ENCODE results near the gene TPCN1. TPM values are rescaled to one million over a fixed set of nuclear protein-coding genes. Genes with fewer than 3 reads are reported as not detected.

TPCN1 gene
- total RNA-seq, 1 experiment from 2014 or later, result 13.5 TPM

GRCh38 chr12:113302886-113303640 lies 81.8 kb downstream of the TPCN1 start:
- Histone ChIP-seq H4K5ac (ENCODE audit: insufficient read length, low read depth, low read length) (no peak overlapping the region), H2AFZ (ENCODE audit: low read length) (no peak overlapping the region), H3K56ac (ENCODE audit: insufficient read length, low read depth, low read length) (no peak overlapping the region), H2BK20ac (ENCODE audit: low read depth, low read length, poor library complexity, severe bottlenecking) (no peak overlapping the region), H3T11ph (ENCODE audit: low read length) (no peak overlapping the region), H3K27ac (ENCODE audit: insufficient read length, low read depth, low read length) (no peak overlapping the region), H3K9ac (ENCODE audit: extremely low read depth, insufficient read length, low read length) (no peak overlapping the region), H3K23ac (ENCODE audit: insufficient read length, low read depth, low read length) (no peak overlapping the region), H3K4ac (ENCODE audit: low read depth, low read length) (no peak overlapping the region), H2BK12ac (ENCODE audit: insufficient read length, low read depth, low read length) (no peak overlapping the region), H4K91ac (ENCODE audit: insufficient read length, low read depth, low read length) (no peak overlapping the region), H3K18ac (ENCODE audit: insufficient read length, low read depth, low read length) (no peak overlapping the region), H2AK5ac (ENCODE audit: insufficient read length, low read length) (no peak overlapping the region), H2BK15ac (ENCODE audit: low read depth, low read length) (no peak overlapping the region), H3K9me3 (ENCODE audit: control insufficient read depth, low read depth, low read length) (no peaks in the 10 kb centered on the region), H2BK120ac (ENCODE audit: low read depth, low read length, poor library complexity, severe bottlenecking) (no peak overlapping the region), H3K79me1 (ENCODE audit: insufficient read depth, low read depth, low read length, poor library complexity, severe bottlenecking) (no peaks in the 10 kb centered on the region), H3K79me2 (ENCODE audit: insufficient read depth, low read length) (no peaks in the 10 kb centered on the region), H4K8ac (replicated peaks; ENCODE audit: insufficient read length, low read depth, low read length) (no peak overlapping the region), H3K14ac (ENCODE audit: insufficient read depth, low read length) (no peak overlapping the region), H4K20me1 (ENCODE audit: control insufficient read depth, insufficient read depth, insufficient read length) (no peaks in the 10 kb centered on the region), H3K4me1 (ENCODE audit: insufficient read depth, low read length) (no peaks in the 10 kb centered on the region; the same call in 1 of the 2 replicates), H3K23me2 (ENCODE audit: insufficient read length, low read depth, low read length, poor library complexity, severe bottlenecking) (no peaks in the 10 kb centered on the region), H2BK5ac (ENCODE audit: insufficient read length, low read length) (no peak overlapping the region), H3K4me2 (ENCODE audit: insufficient read depth, insufficient read length, low read length) (no peak overlapping the region), H3K27me3 (ENCODE audit: insufficient read depth, low read length) (no peaks in the 10 kb centered on the region)
- DNase-seq, result no peak
- Mint-ChIP-seq H3K4me3 (no peak overlapping the region), H3K4me1 (peaks cover 27 to 38% of the 10 kb centered on the region in 2 experiments), H3K36me3 (ENCODE audit: insufficient read depth in 1 of 3, low read depth in 3 of 3) (peaks cover 10 to 19% (median 19%) of the 10 kb centered on the region in 3 experiments), H3K27ac (peak overlapping the region in 1 of 3 experiments; percentile 3; a peak in 1 of 7 replicates), H3K27me3 (ENCODE audit: low read depth) (peaks cover 1% of the 10 kb centered on the region), H3K9me3 (no peaks in the 10 kb centered on the region)
- WGBS (ENCODE audit: extremely low coverage, insufficient read length, low lambda C conversion rate), result no CpG with 5 or more reads among the region's 19 CpGs
- TF ChIP-seq CTCF (conservative IDR thresholded peaks at IDR 0.05), result no peak

Data from H9 (cell line).